ENCODE data around the gene OR56A1.

Gene OR56A1

GRCh38 chr11:5989203-5989602, 41.4 kb downstream of the OR56A1 start:
- DNase-seq (ENCODE audit: low spot score): no peak

GRCh38 chr11:5986885-5987284, 43.7 kb downstream of the OR56A1 start, which contains the start of gene OR52L1:
OR52L1 (minus strand) TSS chr11:5986985; CDS start chr11:5986930, 55 bp downstream.
- DNase-seq (ENCODE audit: low spot score): no peak

- DNase-seq (ENCODE audit: low spot score): no peak
Measured at GRCh38 chr11:5983443-5983842, 47.1 kb downstream of the OR56A1 start.

GRCh38 chr11:5973530-5973929, 57.0 kb downstream of the OR56A1 start:
- no peak for DNase-seq (ENCODE audit: low spot score)

All from iPS-NIHi11 (cell line).